HTERT RPE-1 (cell line): ENCODE results near the gene TIMM50.
"Not testable (repeated sequence)": the region's sequence is repeated elsewhere in the genome, so short reads cannot be mapped to it uniquely, and the experiment has no call there.

Experiments used
- in situ Hi-C: fragments of 300-500 bp; cut with MboI; formaldehyde crosslinking; loops from 4 replicates; pipeline ENCODE4 v1.14.3; 2020; ENCODE audit warnings: low sequenced_read_pairs

The TIMM50 gene

GRCh38 chr19:39469036-39469435 is 11.6 kb upstream of the TIMM50 start:
- in situ Hi-C loops, result no loop called here

- in situ Hi-C loops, result no loop called here
Observed at GRCh38 chr19:39469567-39469966, 11.1 kb upstream of the TIMM50 start.

- in situ Hi-C loops, result no loop called here
Observed at GRCh38 chr19:39470724-39471339, 9.8 kb upstream of the TIMM50 start.

GRCh38 chr19:39471756-39472536 is 8.7 kb upstream of the TIMM50 start:
- in situ Hi-C loops, result no loop called here

- in situ Hi-C loops, result no loop called here
Observed at GRCh38 chr19:39472746-39473442, 7.7 kb upstream of the TIMM50 start.

GRCh38 chr19:39473443-39473960 is 7.1 kb upstream of the TIMM50 start:
- in situ Hi-C loops, result no loop called here

GRCh38 chr19:39474139-39474620 is 6.5 kb upstream of the TIMM50 start:
- in situ Hi-C loops, result no loop called here

- in situ Hi-C loops, result no loop called here
Observed at GRCh38 chr19:39475748-39476147, 4.9 kb upstream of the TIMM50 start.

GRCh38 chr19:39479319-39479801 is 1.3 kb upstream of the TIMM50 start:
- in situ Hi-C loops, result not testable (repeated sequence)

GRCh38 chr19:39479916-39480315 is 722 bp upstream of the TIMM50 start:
- in situ Hi-C loops, result no loop called here

- in situ Hi-C loops, result no loop called here
Observed at GRCh38 chr19:39481229-39481545, 549 bp downstream of the TIMM50 start.

GRCh38 chr19:39481676-39482075 is 1.0 kb downstream of the TIMM50 start:
- in situ Hi-C loops, result no loop called here

- in situ Hi-C loops, result no loop called here
Observed at GRCh38 chr19:39483141-39483540, 2.5 kb downstream of the TIMM50 start.

- in situ Hi-C loops, result no loop called here
Observed at GRCh38 chr19:39489756-39490155, 9.1 kb downstream of the TIMM50 start.

GRCh38 chr19:39492225-39492624 is 11.6 kb downstream of the TIMM50 start:
- in situ Hi-C loops, result no loop called here

GRCh38 chr19:39492788-39493187 is 12.2 kb downstream of the TIMM50 start:
- in situ Hi-C loops, result no loop called here

- in situ Hi-C loops, result no loop called here
Observed at GRCh38 chr19:39494661-39495060, 14.0 kb downstream of the TIMM50 start.

- in situ Hi-C loops, result no loop called here
Observed at GRCh38 chr19:39496063-39496462, 15.4 kb downstream of the TIMM50 start.

- in situ Hi-C loops, result no loop called here
Observed at GRCh38 chr19:39497701-39497995, 17.0 kb downstream of the TIMM50 start.

GRCh38 chr19:39497996-39498797 is 17.6 kb downstream of the TIMM50 start:
- in situ Hi-C loops, result no loop called here
